ENCODE measurements around the gene CPNE2.

DNA sequence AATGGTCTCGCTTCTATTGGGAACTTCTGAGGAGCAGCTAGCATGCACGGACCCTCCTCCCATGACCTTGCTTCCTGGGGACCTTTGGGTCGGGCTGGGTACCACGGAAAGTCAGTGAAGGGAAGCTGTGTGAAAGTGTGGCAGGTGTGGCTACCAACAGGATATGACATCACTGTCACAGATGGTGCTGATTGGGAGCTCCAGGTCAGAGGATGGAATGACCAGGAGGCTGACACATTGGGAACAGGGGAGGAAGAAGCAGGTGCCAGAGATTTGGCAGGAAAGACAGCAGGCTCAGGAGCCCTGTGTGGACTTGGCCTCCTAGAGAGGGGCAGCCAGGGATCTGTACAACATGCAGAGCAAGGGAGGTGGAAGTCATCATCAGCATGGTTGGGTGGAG lies 34.0 kb downstream of the CPNE2 start:
- no peak for TF ChIP-seq POLR2A (IDR thresholded peaks at IDR 0.05; ENCODE audit: control extremely low read depth in 1 of 2, low read depth in 2 of 2, low read length in 2 of 2)
- TF ChIP-seq TCF12 (IDR thresholded peaks at IDR 0.05; ENCODE audit: low read depth, low read length), result no peak
- TF ChIP-seq CTCF (IDR thresholded peaks at IDR 0.05; ENCODE audit: control extremely low read depth in 1 of 3, insufficient read depth in 1 of 3, low read depth in 1 of 3, low read length in 3 of 3), result no peak
- TF ChIP-seq SIN3A (conservative IDR thresholded peaks at IDR 0.05 in 1 of 2, IDR thresholded peaks at IDR 0.05 in 1 of 2; ENCODE audit: low read depth in 1 of 2, low read length in 2 of 2), result no peak
- no peak for TF ChIP-seq SP1 (IDR thresholded peaks at IDR 0.05; ENCODE audit: low read depth, low read length)
- no peak for TF ChIP-seq HDAC2 (IDR thresholded peaks at IDR 0.05; ENCODE audit: borderline replicate concordance in 1 of 2, low read depth in 2 of 2, low read length in 2 of 2)
- TF ChIP-seq NANOG (IDR thresholded peaks at IDR 0.05; ENCODE audit: insufficient read depth, low read depth, low read length, poor library complexity, severe bottlenecking), result no peak
- no peak for TF ChIP-seq TAF1 (IDR thresholded peaks at IDR 0.05; ENCODE audit: low read depth, low read length)
- no peak for TF ChIP-seq EZH2 (IDR thresholded peaks at IDR 0.05; ENCODE audit: low read depth, low read length, severe bottlenecking)
